ENCODE results near the gene B3GNT9.

- TF ChIP-seq CTCF (IDR thresholded peaks at IDR 0.05) (no peak), POLR2A (IDR thresholded peaks at IDR 0.05) (no peak), POLR2AphosphoS5 (IDR thresholded peaks at IDR 0.05; ENCODE audit: insufficient read depth in 1 of 2, low read depth in 1 of 2) (no peak)
These were observed 50.1 kb downstream of the B3GNT9 start for GRCh38 chr16:67100569-67101310.
